22Rv1 (cell line): ENCODE results near the gene TMEM131.

Experiments used
- H3K27ac ChIP-seq: fragments of 450-650 bp; 2 replicates; pipeline ENCODE4 v1.5.1; 2017
- CTCF ChIP-seq: fragments of 450-650 bp; IDR thresholded peaks from 2 replicates; pipeline ENCODE4 v1.5.1; 2017; ENCODE audit warnings: mild to moderate bottlenecking
- ZFX ChIP-seq: fragments of 450-650 bp; IDR thresholded peaks from 2 replicates; pipeline ENCODE4 v1.6.1; 2017; ENCODE audit warnings: antibody characterized with exemption, borderline replicate concordance

TMEM131 gene

GRCh38 chr2:98036349-98037000 is 40.7 kb upstream of the TMEM131 start:
- TF ChIP-seq CTCF (no peak), ZFX (no peak)
- H3K27ac ChIP-seq: no peak overlapping the region

- H3K27ac ChIP-seq: no peak overlapping the region
- TF ChIP-seq ZFX: no peak
- TF ChIP-seq CTCF: no peak
These were observed 39.0 kb upstream of the TMEM131 start for GRCh38 chr2:98034745-98035144.

DNA sequence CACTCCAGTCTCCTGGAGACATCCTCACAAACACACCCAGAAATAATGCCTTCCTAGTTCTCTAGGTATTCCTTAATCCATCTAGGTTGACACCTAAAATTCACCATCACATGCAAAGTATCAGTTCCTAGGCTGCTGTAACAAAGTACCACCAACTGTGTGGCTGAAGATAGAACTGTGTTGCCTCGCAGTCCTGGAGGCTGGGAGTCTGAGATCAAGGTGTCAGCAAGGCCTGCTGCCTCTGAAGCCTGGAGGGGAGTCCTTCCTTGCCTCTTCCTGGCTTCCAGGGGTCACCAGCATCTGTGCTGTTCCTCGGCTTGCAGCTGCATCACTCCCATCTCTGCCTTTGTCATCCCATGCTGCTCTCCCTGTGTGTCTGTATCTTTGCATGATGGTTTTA is 36.3 kb upstream of the TMEM131 start:
- TF ChIP-seq CTCF: no peak
- TF ChIP-seq ZFX: no peak
- H3K27ac ChIP-seq: no peak overlapping the region

DNA sequence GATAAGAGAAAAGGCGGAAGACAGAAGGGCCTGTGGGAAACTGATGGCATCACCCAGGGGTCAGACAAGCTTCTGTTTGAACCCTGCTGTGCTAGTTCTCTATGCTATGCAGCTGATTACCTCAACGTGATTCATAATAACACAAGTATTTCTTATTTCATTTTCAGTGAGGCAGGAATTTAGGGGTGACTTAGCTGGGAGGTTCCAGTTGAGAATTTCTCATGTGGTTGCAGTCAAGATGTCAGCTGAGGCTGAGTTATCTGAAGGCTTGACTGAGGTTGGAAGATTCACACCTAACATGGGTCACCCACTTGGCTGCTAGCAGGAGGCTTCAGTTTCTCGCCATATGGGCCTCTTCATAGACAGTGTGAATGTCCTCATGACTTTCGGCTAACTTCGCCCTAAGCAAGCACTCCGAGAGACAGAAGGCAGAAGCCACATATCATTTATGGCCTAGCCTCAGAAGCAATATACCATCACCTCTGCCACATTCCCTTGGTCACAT is 34.0 kb upstream of the TMEM131 start:
- no peak overlapping the region for H3K27ac ChIP-seq
- no peak for TF ChIP-seq ZFX

GRCh38 chr2:98028931-98029717 is 33.4 kb upstream of the TMEM131 start:
- TF ChIP-seq CTCF (no peak), ZFX (no peak)
- no peak overlapping the region for H3K27ac ChIP-seq

DNA sequence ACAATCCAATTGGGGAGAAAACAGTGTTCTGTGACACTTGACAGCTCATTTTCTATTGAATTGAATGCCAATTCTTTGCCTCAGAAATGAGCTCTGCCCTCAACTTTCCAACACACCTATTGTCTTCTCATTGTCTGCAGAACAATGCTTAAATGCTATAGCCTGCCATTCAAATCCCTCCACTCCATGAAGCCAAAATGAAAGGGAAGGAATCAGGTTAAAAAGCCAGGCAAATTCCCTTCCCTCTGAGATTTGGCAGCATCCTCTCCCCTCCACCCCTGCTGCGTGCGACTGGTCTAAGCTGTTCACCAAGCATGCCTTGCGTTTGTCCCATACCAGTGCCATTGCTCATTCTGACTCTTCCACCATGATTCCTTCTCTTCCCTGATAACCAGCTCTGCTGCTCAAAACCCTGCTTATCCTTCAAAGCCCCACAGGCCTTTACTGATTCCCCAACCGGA is 32.4 kb upstream of the TMEM131 start:
- no peak overlapping the region for H3K27ac ChIP-seq
- TF ChIP-seq ZFX (no peak), CTCF (no peak)

DNA sequence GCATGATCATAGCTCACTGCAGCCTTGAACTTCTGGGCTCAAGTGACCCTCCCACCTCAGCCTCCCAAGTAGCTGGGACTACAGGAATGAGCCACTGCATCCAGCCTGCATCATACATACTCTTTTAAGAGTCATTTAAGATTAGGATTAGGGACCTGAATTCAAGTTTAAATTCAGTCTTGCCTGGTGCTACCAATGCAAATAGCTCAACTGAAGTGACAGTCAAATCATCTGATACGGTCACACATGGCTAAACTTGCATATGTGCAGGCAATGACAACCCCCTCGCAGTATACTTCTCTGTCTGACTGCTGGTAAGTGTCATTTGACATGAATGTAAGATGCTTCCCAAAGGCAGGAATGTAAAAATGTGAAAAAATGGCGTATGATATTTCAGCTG is 31.8 kb upstream of the TMEM131 start:
- H3K27ac ChIP-seq: no peak overlapping the region
- TF ChIP-seq ZFX (no peak), CTCF (no peak)
